Cardiac septum (tissue), 1 donor: Measurements from ENCODE around the gene SSRP1. TPM values are rescaled to one million over a fixed set of nuclear protein-coding genes. Genes with fewer than 3 reads are reported as not detected.
"Not testable (repeated sequence)": the region's sequence is repeated elsewhere in the genome, so short reads cannot be mapped to it uniquely, and the experiment has no call there.

Experiments
- DNase-seq: peaks from one replicate; pipeline ENCODE4 v3.0.0-alpha.2; 2020; ENCODE audit warnings: low spot score
- intact Hi-C: fragments of 100-400 bp; cut with DNase I; formaldehyde crosslinking; loops from one replicate; pipeline ENCODE4 v1.14.0; 2022
- total RNA-seq: library from RNA; stranded (reverse); fragmentation: NEBNext Ultra II Directional; extraction: Animal tissue kit (Norgen Biotek cat#: 25700); gene quantifications from one replicate; pipeline ENCODE4 v1.2.1, GENCODE V29; 2021
- donor health status: DM: no; HTN: no; CAD: no.

The SSRP1 gene
- total RNA-seq, 1 donor from 2014 or later, result 35.4 TPM

GRCh38 chr11:57288771-57289579, 46.7 kb downstream of the SSRP1 start:
- no peak for DNase-seq
- intact Hi-C loops, result no loop called here

- intact Hi-C loops, result no loop called here
- DNase-seq, result no peak
Observed at GRCh38 chr11:57287884-57288283, 47.8 kb downstream of the SSRP1 start.

- intact Hi-C loops, result no loop called here
- DNase-seq, result no peak
Observed at GRCh38 chr11:57283231-57283990, 52.3 kb downstream of the SSRP1 start.

GRCh38 chr11:57281546-57281945, 54.1 kb downstream of the SSRP1 start:
- DNase-seq, intact Hi-C loops: not testable (repeated sequence)

- no peak for DNase-seq
- intact Hi-C loops, result loop anchor here (5.0 kb wide), 1 partner anchor 43 kb away; the partner anchor contains the start of gene TNKS1BP1
Observed at GRCh38 chr11:57279116-57279515, 56.6 kb downstream of the SSRP1 start.

- no peak for DNase-seq
- intact Hi-C loops, result loop anchor here (5.0 kb wide), 1 partner anchor 44 kb away; the partner anchor contains the start of gene TNKS1BP1
Observed at GRCh38 chr11:57278721-57279095, 57.0 kb downstream of the SSRP1 start.

GRCh38 chr11:57277845-57278720, 57.6 kb downstream of the SSRP1 start:
- DNase-seq, result no peak
- intact Hi-C loops, result loop anchor here (5.0 kb wide), 1 partner anchor 44 kb away; the partner anchor contains the start of gene TNKS1BP1

GRCh38 chr11:57276971-57277675, 58.6 kb downstream of the SSRP1 start:
- intact Hi-C loops, result loop anchor here (5.0 kb wide), 1 partner anchor 45 kb away; the partner anchor contains the start of gene TNKS1BP1
- no peak for DNase-seq

GRCh38 chr11:57276169-57276970, 59.3 kb downstream of the SSRP1 start:
- intact Hi-C loops, result loop anchor here (5.0 kb wide), 1 partner anchor 46 kb away; the partner anchor contains the start of gene TNKS1BP1
- no peak for DNase-seq

Other genes with a start within 250 kb of the SSRP1 start
- 0.13 TPM for gene LRRC55, start 153.9 kb downstream of the SSRP1 start, total RNA-seq
- gene APLNR, start 98.6 kb downstream of the SSRP1 start, total RNA-seq, result 16.6 TPM
- gene TNKS1BP1, start 10.9 kb downstream of the SSRP1 start, total RNA-seq, result 36.2 TPM
- 0.48 TPM for gene P2RX3, start 2.5 kb upstream of the SSRP1 start, total RNA-seq
- not detected for gene PRG3, start 45.3 kb upstream of the SSRP1 start, total RNA-seq
- gene PRG2, start 54.8 kb upstream of the SSRP1 start, total RNA-seq, result not detected
- gene SLC43A3, start 91.2 kb upstream of the SSRP1 start, total RNA-seq, result 26.7 TPM
- gene RTN4RL2, start 124.6 kb upstream of the SSRP1 start, total RNA-seq, result 0.73 TPM
- gene SLC43A1, start 179.8 kb upstream of the SSRP1 start, total RNA-seq, result 2.0 TPM
- 71.6 TPM for gene TIMM10, start 194.9 kb upstream of the SSRP1 start, total RNA-seq
- not detected for gene SMTNL1, start 201.7 kb upstream of the SSRP1 start, total RNA-seq
- gene UBE2L6, start 231.8 kb upstream of the SSRP1 start, total RNA-seq, result 15.8 TPM